Calu3 (cell line): Measurements from ENCODE around the gene KRTAP5-3. TPM values are rescaled to one million over a fixed set of nuclear protein-coding genes. Genes with fewer than 3 reads are reported as not detected.
A peak's percentile ranks its signal among the peaks of the same experiment; 100 is the strongest.

Source experiments
- BruUV-seq: library from RNA; stranded (reverse); fragments of 400-500 nt; replicated peaks from 2 replicates; lab custom pipeline; 2021; lab: Mats Ljungman, UMichigan
- CTCF ChIA-PET: fragments of 300-600 bp; sonication (Branson Sonifier 250); formaldehyde crosslinking; loops from one replicate; lab custom pipeline; 2022; ENCODE audit warnings: antibody characterized with exemption; lab: Charles Lee
- DNase-seq: peaks from one replicate; pipeline ENCODE4 v3.0.0; 2022
- H3K27ac Mint-ChIP-seq: one replicate; pipeline ENCODE4 v1.8.0; 2022; ENCODE audit warnings: mixed read lengths; ENCODE audit not compliant: unreplicated experiment
- H3K27me3 Mint-ChIP-seq: one replicate; pipeline ENCODE4 v1.8.0; 2022; ENCODE audit warnings: mixed read lengths; ENCODE audit not compliant: unreplicated experiment
- H3K36me3 Mint-ChIP-seq: one replicate; pipeline ENCODE4 v1.8.0; 2022; ENCODE audit warnings: mild to moderate bottlenecking, moderate library complexity, mixed read lengths; ENCODE audit not compliant: insufficient read depth, unreplicated experiment
- H3K4me1 Mint-ChIP-seq: one replicate; pipeline ENCODE4 v1.8.0; 2022; ENCODE audit warnings: mild to moderate bottlenecking, low read depth, mixed read lengths; ENCODE audit not compliant: unreplicated experiment
- H3K4me3 Mint-ChIP-seq: one replicate; pipeline ENCODE4 v1.8.0; 2022; ENCODE audit warnings: mild to moderate bottlenecking, low read depth, moderate library complexity, mixed read lengths; ENCODE audit not compliant: unreplicated experiment
- H3K9me3 Mint-ChIP-seq: one replicate; pipeline ENCODE4 v1.8.0; 2022; ENCODE audit warnings: low read depth, mixed read lengths; ENCODE audit not compliant: unreplicated experiment
- intact Hi-C: fragments of 100-400 bp; cut with micrococcal nuclease; formaldehyde crosslinking; loops from one replicate; pipeline ENCODE4 v1.10.0; 2022; ENCODE audit not compliant: unreplicated experiment
- total RNA-seq: library from RNA; stranded (reverse); gene quantifications from 2 replicates; pipeline ENCODE4 v1.2.3, GENCODE V29; 2022
- TF ChIP-seq, protein P1 (sequence below): fragments of 200-600 bp; IDR thresholded peaks from one replicate; pipeline ENCODE4 v1.8.0; 2022; ENCODE audit warnings: antibody characterized with exemption; ENCODE audit not compliant: unreplicated experiment

The KRTAP5-3 gene
- total RNA-seq, 1 experiment from 2014 or later: not detected

DNA sequence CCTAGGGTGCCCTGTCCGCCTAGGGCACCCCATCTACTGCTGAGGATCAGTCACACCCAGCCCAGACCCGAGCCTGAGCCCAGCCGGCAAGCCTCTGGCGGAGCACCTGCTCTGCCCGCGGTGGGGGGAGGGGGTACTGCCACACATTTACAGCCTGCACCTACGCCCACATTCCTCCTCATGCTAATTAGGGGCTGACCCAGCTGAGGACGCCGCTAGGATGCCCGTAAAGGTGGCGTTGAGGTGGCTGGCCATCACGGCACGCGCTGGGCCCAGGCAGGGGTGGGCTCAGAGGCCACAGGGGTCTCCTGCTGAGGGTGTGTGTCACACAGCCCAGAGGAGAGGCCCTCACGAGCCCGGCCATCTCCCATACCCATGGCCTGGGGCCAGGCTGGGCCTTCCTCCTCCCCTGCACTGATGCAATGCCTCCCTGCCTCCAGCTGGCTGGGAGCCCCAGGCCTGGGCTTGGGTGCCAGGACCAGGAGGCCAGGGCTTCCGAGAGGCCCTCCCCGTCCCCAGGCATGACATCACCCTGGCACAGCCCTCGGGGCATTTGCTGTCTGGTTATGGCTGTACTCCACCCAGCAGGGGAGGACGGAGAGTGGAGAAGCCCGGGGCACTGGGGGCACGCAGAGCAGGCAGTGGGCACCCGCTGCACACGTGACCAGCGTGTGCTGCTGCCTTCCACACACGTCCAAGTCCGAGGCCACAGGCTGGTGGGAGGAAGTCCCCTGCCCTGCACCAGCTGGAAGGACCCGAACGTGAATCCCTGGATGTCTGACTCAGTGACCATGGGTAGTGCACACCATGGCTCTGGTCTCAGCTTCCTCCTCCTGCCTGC lies 48.9 kb downstream of the KRTAP5-3 start:
- intact Hi-C loops: no loop called here
- Mint-ChIP-seq H3K36me3 (peaks cover 48% of the 10 kb centered on the region), H3K4me1 (peaks cover 23% of the 10 kb centered on the region), H3K9me3 (no peaks in the 10 kb centered on the region), H3K4me3 (peak overlapping the region; percentile 60), H3K27me3 (no peaks in the 10 kb centered on the region), H3K27ac (peak overlapping the region; percentile 75)
- TF ChIP-seq, protein P1, sequence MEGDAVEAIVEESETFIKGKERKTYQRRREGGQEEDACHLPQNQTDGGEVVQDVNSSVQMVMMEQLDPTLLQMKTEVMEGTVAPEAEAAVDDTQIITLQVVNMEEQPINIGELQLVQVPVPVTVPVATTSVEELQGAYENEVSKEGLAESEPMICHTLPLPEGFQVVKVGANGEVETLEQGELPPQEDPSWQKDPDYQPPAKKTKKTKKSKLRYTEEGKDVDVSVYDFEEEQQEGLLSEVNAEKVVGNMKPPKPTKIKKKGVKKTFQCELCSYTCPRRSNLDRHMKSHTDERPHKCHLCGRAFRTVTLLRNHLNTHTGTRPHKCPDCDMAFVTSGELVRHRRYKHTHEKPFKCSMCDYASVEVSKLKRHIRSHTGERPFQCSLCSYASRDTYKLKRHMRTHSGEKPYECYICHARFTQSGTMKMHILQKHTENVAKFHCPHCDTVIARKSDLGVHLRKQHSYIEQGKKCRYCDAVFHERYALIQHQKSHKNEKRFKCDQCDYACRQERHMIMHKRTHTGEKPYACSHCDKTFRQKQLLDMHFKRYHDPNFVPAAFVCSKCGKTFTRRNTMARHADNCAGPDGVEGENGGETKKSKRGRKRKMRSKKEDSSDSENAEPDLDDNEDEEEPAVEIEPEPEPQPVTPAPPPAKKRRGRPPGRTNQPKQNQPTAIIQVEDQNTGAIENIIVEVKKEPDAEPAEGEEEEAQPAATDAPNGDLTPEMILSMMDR: no peak
- DNase-seq: peak; percentile 95
- CTCF ChIA-PET: interaction anchor here (1.0 to 4.0 kb wide), 4 partner anchors 11 to 357 kb away, joined by 3 to 44 read pairs (median 5); no protein-coding TSS in a partner anchor
- no TSS peak for BruUV-seq

DNA sequence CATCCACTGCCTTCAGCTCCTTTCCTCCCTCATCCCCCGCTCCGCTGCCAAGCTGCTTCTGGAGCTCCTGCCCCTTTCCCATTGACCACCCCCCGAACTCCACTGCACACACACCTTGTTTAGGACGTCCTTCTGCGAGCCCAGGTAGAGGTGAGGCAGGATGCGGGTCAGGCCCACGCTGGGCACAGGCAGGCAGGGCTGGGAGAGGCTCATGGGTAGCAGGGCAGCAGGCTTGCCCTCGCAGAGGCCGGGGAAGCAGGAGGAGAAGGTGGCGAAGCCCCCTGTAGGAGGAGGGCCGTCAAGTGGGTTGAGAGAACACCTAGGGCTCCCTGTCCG lies 49.5 kb downstream of the KRTAP5-3 start:
- intact Hi-C loops: no loop called here
- no peak for DNase-seq
- TSS peak; percentile 22 for BruUV-seq
- H3K27ac Mint-ChIP-seq: peak overlapping the region; percentile 75
- H3K4me1 Mint-ChIP-seq: peaks cover 29% of the 10 kb centered on the region
- CTCF ChIA-PET: interaction anchor here (0.6 to 4.0 kb wide), 7 partner anchors 10 to 356 kb away, joined by 3 to 44 read pairs (median 4); no protein-coding TSS in a partner anchor
- TF ChIP-seq, protein P1: no peak
- H3K4me3 Mint-ChIP-seq: peak overlapping the region; percentile 60
- H3K9me3 Mint-ChIP-seq: no peaks in the 10 kb centered on the region
- no peaks in the 10 kb centered on the region for H3K27me3 Mint-ChIP-seq
- H3K36me3 Mint-ChIP-seq: peaks cover 46% of the 10 kb centered on the region

DNA sequence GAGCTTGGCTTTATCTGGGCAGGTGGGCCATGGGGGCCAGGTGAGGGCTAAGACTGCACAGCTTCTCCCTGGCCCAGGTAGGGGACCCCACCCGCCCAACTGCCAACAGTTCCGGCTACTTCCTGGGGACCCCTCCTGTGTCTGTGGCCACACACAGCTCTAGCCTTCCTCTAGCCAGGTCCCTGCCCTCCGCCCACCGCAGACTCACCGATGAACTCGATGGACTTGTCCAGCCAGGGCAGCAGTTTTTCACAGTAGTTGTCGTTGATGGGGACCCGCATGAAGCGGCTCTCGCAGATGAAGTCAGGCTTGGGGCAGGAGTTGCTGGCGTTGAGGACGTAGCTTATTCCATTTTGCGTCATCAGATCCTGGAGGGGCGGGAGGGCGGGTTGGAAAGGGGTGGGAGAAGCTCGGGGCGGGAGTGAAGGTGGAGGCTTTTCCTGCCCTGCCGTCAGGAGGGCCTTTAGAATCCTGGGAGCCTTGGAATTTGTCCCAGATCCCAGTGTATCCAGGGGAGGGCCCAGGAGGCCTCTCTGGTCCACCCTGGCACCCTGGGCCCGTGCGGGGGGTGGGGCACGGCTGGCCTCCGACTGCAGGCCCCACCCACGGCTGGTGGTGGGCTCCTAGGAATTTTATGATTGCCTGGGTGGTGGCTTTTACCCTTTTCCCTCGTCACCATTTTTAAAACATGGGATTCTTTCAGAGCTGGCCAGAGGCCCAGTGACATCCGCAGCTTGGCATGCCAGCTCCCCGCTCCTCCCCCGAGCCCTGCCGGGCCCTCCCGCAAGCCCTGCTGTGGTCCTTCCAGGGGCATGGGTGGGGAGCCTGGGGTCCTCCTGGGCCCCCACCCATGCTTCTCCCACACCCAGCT lies 50.1 kb downstream of the KRTAP5-3 start:
- peaks cover 40% of the 10 kb centered on the region for H3K36me3 Mint-ChIP-seq
- intact Hi-C loops: no loop called here
- H3K27ac Mint-ChIP-seq: peak overlapping the region; percentile 75
- DNase-seq: peak; percentile 53
- peak overlapping the region; percentile 60 for H3K4me3 Mint-ChIP-seq
- H3K4me1 Mint-ChIP-seq: peaks cover 32% of the 10 kb centered on the region
- TF ChIP-seq, protein P1: no peak
- CTCF ChIA-PET: interaction anchor here (0.6 to 4.0 kb wide), 7 partner anchors 10 to 355 kb away, joined by 3 to 44 read pairs (median 3); no protein-coding TSS in a partner anchor
- BruUV-seq: no TSS peak
- no peaks in the 10 kb centered on the region for H3K27me3 Mint-ChIP-seq
- no peaks in the 10 kb centered on the region for H3K9me3 Mint-ChIP-seq

Other genes starting within 250 kb of the KRTAP5-3 start
- gene BRSK2, start 218.5 kb downstream of the KRTAP5-3 start, total RNA-seq: 2.6 and 8.8 TPM in 2 replicates
- 28.6 and 29.8 TPM in 2 replicates for gene MOB2, start 121.7 kb downstream of the KRTAP5-3 start, total RNA-seq
- 12.1 and 14.0 TPM in 2 replicates for gene DUSP8, start 36.2 kb downstream of the KRTAP5-3 start, total RNA-seq
- gene KRTAP5-1, start 23.2 kb downstream of the KRTAP5-3 start, total RNA-seq: not detected in 2 replicates
- not detected in 2 replicates for gene KRTAP5-2, start 10.2 kb downstream of the KRTAP5-3 start, total RNA-seq
- gene KRTAP5-4, start 13.7 kb upstream of the KRTAP5-3 start, total RNA-seq: not detected in 2 replicates
- not detected in 2 replicates for gene KRTAP5-5, start 21.3 kb upstream of the KRTAP5-3 start, total RNA-seq
- gene KRTAP5-6, start 88.7 kb upstream of the KRTAP5-3 start, total RNA-seq: not detected in 2 replicates
- 3.3 and 8.1 TPM in 2 replicates for gene IFITM10, start 142.1 kb upstream of the KRTAP5-3 start, total RNA-seq
- 531 and 685 TPM in 2 replicates for gene CTSD, start 155.5 kb upstream of the KRTAP5-3 start, total RNA-seq
- 5.8 and 7.1 TPM in 2 replicates for gene SYT8, start 226.5 kb upstream of the KRTAP5-3 start, total RNA-seq
- 1.3 and 1.4 TPM in 2 replicates for gene TNNI2, start 230.5 kb upstream of the KRTAP5-3 start, total RNA-seq
- gene LSP1, start 244.6 kb upstream of the KRTAP5-3 start, total RNA-seq: not detected in 2 replicates